HG03159 (cell line): ENCODE results near the gene NACC2.

Source experiments
- ATAC-seq: cut with Tn5 transposase; IDR thresholded peaks from one replicate; pipeline ENCODE4 v1.9.1; 2021; ENCODE audit warnings: mild to moderate bottlenecking, moderate library complexity; ENCODE audit not compliant: unreplicated experiment

Gene NACC2, protein sequence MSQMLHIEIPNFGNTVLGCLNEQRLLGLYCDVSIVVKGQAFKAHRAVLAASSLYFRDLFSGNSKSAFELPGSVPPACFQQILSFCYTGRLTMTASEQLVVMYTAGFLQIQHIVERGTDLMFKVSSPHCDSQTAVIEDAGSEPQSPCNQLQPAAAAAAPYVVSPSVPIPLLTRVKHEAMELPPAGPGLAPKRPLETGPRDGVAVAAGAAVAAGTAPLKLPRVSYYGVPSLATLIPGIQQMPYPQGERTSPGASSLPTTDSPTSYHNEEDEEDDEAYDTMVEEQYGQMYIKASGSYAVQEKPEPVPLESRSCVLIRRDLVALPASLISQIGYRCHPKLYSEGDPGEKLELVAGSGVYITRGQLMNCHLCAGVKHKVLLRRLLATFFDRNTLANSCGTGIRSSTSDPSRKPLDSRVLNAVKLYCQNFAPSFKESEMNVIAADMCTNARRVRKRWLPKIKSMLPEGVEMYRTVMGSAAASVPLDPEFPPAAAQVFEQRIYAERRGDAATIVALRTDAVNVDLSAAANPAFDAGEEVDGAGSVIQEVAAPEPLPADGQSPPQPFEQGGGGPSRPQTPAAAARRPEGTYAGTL

DNA sequence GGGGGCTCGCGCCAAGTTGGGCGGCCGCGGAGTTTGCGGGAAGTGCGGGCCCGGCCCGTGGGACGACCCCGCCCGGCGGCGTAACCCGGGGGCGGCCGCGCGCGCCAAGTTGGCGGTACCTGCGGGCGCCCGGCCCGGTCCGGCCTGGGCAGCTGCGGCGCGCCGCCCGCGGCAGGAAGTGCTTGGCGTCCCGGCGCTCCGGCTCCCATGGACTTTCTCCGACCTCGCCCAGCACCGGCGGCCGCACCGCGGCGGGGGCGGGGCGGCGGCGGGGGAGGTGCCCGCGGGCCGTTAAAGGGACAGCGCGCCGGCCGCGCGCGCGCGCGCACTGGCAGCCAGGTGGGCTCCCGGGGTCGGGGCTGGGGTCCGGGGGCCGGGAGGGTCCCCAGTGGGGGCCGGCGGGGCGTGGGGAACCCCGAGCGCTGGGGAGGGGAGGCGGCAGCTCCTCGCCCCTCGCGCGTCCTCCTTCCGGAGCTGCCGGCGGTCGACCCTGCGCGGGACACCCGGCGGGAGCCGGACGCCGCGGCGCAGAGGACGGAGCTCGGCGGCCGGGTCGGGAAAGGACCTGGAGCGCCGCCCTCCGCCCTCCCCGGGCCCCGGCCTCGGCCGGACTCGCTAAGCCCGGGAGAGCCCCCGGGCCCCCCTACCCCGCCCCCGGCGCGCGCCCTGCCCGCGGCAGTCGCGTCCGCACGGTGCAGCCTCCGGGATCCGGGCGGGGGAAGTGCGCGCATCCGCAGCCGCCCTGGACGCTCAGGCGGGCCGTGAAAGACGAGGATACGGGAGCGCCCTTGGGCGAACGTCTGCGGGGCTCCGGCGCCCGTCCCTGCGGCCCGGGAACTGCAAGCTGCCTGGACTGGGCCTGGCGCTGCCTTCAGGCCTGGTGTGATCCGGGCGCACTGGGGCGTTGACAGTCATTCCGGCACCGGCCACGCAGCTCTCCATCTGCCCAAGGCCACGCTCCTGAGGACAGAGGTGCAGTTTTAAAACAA lies at the start of gene NACC2:
Gene NACC2 (minus strand): TSS at position 220 of the 989 bp plus-strand sequence. CDS start 44,768 bp downstream, outside the sequence.
- ATAC-seq: no peak

- no peak for ATAC-seq
Observed at GRCh38 chr9:136144450-136144849, 49.4 kb upstream of the NACC2 start.

- ATAC-seq: no peak
Observed at GRCh38 chr9:136143215-136144001, 48.3 kb upstream of the NACC2 start.

DNA sequence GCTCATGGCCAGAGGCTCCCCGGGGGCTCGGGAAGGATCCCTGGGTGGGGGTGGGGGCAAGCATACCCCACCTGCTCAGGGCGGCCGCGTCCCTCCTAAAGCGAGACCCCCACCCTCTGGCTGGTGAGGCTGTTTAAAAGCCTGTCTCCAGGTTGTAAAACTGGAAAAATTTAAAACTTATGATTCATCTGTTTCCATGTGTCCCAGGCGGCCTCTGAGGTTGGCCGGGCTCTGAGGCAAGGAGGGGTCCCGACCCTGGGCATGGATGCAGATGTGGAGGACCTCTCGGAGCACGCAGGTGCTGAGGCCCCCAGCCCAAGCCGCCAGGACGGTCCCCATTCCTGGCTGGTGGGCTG lies 47.7 kb upstream of the NACC2 start:
- ATAC-seq: no peak

GRCh38 chr9:136142414-136142796 lies 47.3 kb upstream of the NACC2 start:
- ATAC-seq: no peak

DNA sequence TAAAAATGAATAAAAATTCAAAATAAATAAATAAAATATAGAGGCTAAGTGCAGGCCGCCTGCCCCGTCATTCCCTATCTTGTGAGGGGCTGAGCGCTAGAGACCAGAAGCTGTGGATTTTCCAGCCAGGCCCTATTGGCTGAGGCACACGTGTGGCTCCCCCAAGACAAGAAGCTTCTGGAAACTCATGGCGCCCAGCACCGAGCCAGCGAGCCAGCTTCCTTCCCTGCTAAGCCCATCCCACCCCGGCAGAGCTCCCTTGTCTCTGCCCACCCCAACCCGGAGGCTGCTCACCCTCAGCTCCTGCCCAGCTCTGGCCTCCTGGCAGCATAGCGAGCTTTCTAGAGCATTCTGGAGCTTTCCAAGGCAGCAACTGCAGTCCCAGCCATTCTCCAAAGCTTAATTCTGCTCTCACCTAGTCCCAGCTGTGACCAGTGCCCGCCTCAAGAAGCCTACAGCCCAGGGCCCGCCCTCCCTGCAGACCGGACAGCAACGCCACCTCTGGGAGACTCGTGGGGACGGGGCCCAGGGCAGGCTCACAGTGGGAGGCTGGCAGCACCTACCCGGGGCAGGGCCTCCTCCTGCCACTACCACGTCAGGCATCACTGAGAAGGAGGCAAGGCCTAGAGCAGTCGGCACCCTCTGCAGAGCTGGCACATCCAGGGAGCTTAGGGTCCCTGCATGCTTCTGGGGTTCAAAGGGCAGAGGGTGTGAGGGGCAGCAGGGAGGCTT lies 46.8 kb upstream of the NACC2 start:
- no peak for ATAC-seq

DNA sequence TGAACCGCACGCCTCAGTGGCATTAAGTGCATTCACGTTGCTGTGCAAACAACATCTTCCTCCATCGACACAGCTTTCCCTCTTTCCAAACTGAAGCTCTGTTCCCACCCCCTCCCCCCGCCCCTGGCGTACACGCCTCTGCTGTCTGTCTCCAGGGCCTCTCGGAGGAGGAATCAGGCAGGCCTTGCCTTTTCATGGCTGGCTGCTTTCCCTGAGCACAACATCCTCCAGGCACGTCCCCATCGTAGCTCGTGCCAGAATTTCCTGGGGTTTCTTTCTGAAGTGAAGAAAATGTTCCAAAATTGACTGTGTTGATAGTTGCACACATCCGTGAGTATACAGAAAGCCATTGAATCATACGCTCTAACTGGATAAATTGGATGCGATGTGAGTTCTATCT lies 45.9 kb upstream of the NACC2 start:
- ATAC-seq: no peak

DNA sequence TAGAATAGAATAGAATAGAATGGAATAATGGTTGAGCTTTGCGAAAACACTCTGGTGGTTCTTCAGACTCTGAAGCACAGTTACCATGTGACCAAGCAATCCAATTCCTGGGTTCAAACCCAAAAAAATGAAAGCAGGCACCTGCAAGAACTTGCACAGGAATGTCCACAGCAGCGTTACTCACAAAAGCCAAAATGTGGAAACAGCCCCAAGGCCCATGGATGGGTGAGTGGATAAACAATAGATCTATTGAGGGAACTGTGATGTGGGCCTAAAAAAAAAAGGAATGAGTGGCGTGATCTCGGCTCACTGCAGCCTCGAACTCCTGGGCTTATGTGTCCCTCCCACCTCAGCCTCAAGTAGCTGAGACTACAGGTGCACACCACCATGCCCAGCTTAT lies 45.0 kb upstream of the NACC2 start:
- ATAC-seq: no peak

- no peak for ATAC-seq
Observed at GRCh38 chr9:136138566-136138965, 43.5 kb upstream of the NACC2 start.

DNA sequence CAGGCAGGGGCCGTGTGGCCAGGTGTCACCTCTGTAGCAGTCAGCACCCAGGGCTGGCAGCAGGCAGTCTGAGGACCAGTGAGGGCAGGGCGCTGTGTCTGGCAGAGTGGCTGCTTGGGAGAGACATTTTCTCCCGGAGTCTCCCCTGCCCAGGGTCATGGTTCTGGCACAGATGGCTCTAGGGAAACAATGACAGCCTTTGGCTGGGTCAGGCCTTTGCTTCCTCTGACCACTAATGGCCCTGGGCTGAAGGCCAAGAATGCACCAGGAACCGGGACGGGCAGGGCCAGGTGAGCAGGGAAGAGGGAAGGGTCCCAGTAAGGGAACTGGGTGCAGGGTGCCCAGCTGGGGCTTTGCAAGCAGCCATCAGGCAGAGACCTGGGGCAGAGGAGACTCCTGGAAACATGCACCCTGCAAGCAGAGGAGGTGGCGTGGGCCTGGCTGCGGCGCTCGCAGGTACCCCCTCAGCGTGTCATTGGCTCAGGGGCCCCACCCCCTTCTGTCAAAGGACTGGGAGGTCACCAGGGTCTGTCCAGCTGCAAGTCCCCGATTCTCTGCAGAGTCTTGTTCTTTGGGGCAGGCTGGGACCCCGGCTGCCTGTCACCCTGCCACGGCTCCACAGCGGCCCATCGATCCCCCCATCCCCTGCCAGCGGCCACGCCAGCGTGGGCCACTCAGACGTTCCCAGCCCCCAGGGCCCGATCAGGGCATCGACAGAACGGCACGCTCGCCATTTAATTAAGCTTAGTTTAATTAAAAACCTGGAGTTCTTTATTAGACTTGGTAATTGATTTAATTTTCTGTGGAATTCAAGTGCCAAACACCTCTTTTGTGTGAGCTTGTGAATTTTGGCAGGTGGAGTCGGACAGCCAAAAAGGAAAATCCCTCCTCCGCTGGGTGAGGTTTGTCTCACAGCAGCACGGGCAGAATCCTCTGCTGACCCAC lies 42.5 kb upstream of the NACC2 start:
- ATAC-seq: no peak

DNA sequence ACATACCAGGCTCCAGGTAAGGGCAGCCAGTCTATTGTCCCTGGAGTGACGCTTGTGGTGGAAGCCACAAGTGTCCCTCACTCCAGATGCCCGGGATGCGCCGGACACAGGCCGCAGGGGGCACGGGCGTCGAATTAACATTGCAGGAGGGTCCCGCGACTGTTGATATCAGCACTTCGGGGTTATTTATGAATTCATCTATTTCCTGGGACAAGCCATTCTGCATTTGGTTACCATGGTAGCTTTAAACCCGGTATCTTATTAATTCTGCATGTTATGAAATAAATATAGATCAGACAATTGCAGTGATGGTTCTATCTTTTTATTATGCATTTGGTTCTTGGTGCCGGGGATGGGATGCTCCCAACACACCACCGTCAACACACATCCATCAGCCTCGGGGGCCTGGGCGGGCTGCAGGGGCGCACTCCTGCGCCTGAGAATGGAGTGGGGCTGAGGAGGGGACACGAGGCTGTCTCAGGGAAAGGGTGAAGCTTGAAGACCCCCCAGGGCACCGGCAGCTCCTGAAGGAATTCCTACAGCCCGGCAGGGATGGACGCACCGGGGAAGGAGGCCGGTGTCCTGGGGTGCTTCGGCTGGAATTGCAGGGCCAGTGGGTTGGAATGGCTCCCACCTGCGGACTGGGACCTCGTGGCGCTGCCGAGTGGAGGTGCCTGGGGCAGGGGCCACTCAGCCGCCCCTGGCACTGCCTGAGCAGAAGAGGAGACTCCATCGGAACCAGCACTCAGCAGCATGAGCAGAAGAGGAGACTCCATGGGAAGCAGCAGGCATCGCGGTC lies 41.2 kb upstream of the NACC2 start:
- ATAC-seq: no peak

DNA sequence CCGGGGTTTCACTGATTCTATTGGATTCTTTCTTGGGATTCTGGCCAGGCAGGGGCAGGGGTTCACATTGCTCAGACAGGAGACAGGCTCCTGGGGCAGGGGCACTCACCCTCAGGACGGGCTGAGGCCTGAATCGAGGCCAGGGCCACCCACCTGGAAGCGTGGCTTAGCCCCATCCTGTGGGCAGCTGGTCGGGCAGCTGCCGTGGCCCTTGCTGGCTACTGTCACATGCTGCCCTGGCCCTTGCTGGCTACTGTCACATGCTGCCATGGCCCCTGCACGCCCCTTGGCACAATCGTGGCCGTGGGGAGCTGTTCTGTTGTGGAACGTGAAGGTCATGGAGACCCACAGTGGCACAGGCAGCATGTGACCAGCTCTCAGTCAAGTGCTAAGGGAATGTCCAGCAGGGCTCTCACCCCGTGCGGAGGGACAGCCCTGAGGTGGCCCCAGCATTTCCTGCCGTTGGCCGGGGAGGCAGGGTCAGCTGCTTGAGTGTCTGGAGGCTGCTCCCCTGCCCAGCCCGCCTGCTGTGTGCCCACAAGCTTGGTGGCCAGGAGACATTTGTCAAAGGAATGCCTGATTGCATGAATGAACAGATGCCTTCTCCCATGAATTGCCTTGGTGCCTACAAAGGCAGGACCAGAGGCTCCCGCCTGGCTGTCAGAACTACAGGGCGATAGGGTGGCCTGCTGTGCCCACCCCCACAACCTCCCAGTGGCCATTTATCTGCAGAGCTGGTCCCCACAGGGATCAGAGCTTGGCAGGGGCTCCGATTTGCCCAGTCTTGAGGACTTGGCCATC lies 40.4 kb upstream of the NACC2 start:
- no peak for ATAC-seq

DNA sequence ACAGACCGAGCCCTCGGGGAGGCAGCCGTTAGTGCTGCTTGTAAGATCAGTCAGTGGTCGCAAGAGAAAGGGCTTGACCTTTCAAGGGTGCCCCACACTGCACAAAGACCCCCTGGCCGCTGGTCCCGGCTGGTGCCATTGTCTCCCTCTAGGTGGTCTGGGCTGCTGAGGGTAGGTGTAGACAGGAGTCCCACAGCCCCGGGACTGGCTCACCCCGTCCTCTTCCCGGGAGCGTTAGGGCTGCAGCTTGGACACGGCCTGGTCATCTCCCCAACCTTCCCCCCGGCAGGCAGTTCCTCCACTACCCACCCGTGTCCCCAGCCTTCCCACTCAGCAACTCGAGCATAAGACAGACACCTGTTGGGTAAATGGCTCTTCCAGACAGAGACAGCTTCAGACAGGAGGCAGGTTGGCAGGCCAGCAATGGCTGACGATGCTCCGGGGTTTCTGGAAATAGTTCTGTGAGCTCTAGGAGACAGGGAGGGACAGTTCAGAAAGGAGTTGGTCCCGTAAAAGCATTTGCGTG lies 38.9 kb upstream of the NACC2 start:
- no peak for ATAC-seq

GRCh38 chr9:136133191-136133958 lies 38.3 kb upstream of the NACC2 start:
- no peak for ATAC-seq

- ATAC-seq: no peak
Observed at GRCh38 chr9:136132512-136133050, 37.5 kb upstream of the NACC2 start.
